H1 (cell line): ENCODE measurements around the gene ACBD6. TPM values are rescaled to one million over a fixed set of nuclear protein-coding genes. Genes with fewer than 3 reads are reported as not detected.

ENCODE experiments used
- CHD7 ChIP-seq: fragments of 300-600 bp; sonication (generic); IDR thresholded peaks from 2 replicates; pipeline ENCODE4 v1.7.1; 2012; ENCODE audit warnings: low read length, moderate library complexity, mild to moderate bottlenecking, inconsistent platforms; ENCODE audit not compliant: insufficient replicate concordance
- EGR1 ChIP-seq: IDR thresholded peaks from 2 replicates; pipeline ENCODE4 v1.6.1; 2011; ENCODE audit warnings: low read depth, low read length, borderline replicate concordance
- KDM5A ChIP-seq: fragments of 200-600 bp; IDR thresholded peaks from 2 replicates; pipeline ENCODE4 v1.7.1; 2012; ENCODE audit warnings: mild to moderate bottlenecking, low read length, inconsistent platforms, mixed read lengths
- SIN3A ChIP-seq, 2 experiments: IDR thresholded peaks in 1 of 2; conservative IDR thresholded peaks in 1 of 2; 2 replicates each; pipeline ENCODE4 v1.6.1; 2011 to 2012; ENCODE audit warnings: low read length in 2 of 2, improper control_type of control experiment in 1 of 2, low read depth in 1 of 2, mild to moderate bottlenecking in 1 of 2
- SP1 ChIP-seq: IDR thresholded peaks from 2 replicates; pipeline ENCODE4 v1.6.1; 2011; ENCODE audit warnings: low read depth, low read length
- SRF ChIP-seq: IDR thresholded peaks from 2 replicates; pipeline ENCODE4 v1.6.1; 2011; ENCODE audit warnings: mild to moderate bottlenecking, low read depth, low read length, moderate library complexity
- polyA plus RNA-seq, 7 experiments: library from polyadenylated mRNA; depleted of rRNA in 3 of 7; stranded (reverse) in 5 of 7; unstranded in 2 of 7; fragments of >200 nt in 5 of 7; fragments of 200-250 nt in 2 of 7; gene quantifications; 1 replicate in 5 of 7; 2 replicates in 1 of 7; 4 replicates in 1 of 7; pipeline versions ENCODE4 v1.2.1 to v1.2.3, GENCODE V29; 2011 to 2013; ENCODE audit warnings: missing spikeins in 2 of 7, mixed read lengths in 2 of 7
- total RNA-seq: library from RNA; stranded (reverse); fragmentation: NEBNext Ultra II Directional; extraction: Animal tissue kit (Norgen Biotek cat#: 25700); gene quantifications from 2 replicates; pipeline ENCODE4 v1.2.1, GENCODE V29; 2021

ACBD6 gene
- total and polyA plus RNA-seq, 2 of the 8 experiments (the other 6 are each of a cell fraction or from before 2014, with no cell fraction given): 52.0 to 67.7 TPM

- TF ChIP-seq SIN3A (conservative IDR thresholded peaks at IDR 0.05 in 1 of 2, IDR thresholded peaks at IDR 0.05 in 1 of 2; ENCODE audit: low read depth in 1 of 2, low read length in 2 of 2): no peak
- TF ChIP-seq CHD7: no peak
- no peak for TF ChIP-seq SP1
- TF ChIP-seq KDM5A: no peak
- TF ChIP-seq EGR1: no peak
- no peak for TF ChIP-seq SRF
These were observed 30.5 kb upstream of the ACBD6 start (continued) for GRCh38 chr1:180532854-180533253.
